GM19438 (cell line): ENCODE measurements around the gene TRIM49D2.
"Not testable (repeated sequence)": the region's sequence is repeated elsewhere in the genome, so short reads cannot be mapped to it uniquely, and the experiment has no call there.

ENCODE experiments used
- ATAC-seq: cut with Tn5 transposase; IDR thresholded peaks from one replicate; pipeline ENCODE4 v1.9.1; 2021; ENCODE audit warnings: low read depth; ENCODE audit not compliant: unreplicated experiment

Gene TRIM49D2, protein sequence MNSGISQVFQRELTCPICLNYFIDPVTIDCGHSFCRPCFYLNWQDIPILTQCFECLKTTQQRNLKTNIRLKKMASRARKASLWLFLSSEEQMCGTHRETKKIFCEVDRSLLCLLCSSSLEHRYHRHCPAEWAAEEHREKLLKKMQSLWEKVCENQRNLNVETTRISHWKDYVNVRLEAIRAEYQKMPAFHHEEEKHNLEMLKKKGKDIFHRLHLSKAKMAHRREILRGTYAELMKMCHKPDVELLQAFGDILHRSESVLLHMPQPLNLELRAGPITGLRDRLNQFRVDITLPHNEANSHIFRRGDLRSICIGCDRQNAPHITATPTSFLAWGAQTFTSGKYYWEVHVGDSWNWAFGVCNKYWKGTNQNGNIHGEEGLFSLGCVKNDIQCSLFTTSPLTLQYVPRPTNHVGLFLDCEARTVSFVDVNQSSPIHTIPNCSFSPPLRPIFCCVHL

DNA sequence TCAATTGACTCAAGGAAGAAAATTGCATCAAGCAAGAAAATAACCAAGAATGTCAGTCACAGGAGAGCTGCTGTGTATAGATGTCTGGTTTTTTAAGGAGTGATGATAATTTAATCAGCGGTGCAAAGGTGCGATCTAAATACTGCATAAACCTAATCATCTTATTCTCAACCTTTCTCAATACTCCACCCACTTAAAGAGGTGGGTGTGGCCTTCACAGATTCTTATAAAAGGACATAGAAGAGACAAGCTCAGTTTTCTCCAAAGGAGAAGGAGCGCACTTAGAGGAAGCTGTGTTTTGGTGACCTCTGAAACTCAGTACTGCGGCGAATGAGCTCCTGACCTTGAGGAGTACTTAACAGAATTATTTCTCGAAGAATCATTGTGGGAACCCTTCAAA lies at the start of gene TRIM49D2:
Gene TRIM49D2, plus strand, starts transcription at position 301 of the 400 bp plus-strand sequence. CDS start 2,698 bp downstream, outside the sequence.
- not testable (repeated sequence) for ATAC-seq

- not testable (repeated sequence) for ATAC-seq
These were observed 46.4 kb upstream of the TRIM49D2 start for GRCh38 chr11:89877511-89877910.

GRCh38 chr11:89893245-89893644 lies 30.6 kb upstream of the TRIM49D2 start:
- ATAC-seq, result not testable (repeated sequence)

DNA sequence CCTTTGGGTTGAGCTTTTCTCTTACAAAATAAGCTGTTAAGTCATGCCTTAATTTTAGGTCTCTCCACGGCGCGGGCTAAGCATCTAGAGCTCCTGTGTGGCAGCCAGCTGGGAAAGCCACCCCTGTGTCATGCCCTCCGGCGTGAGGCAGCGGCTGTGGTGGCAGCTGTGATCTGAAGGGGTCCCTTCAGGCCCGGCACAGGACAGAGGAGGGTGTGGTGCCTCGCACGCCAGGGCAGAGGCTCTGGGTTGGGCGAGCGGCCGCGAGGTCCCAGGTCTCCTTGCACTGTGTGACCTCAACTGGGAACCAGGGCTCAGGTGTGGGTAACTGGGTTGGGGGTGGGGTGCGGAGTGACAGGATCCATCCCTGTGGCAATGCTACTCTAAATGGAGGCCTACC lies 23.1 kb upstream of the TRIM49D2 start:
- ATAC-seq, result not testable (repeated sequence)

DNA sequence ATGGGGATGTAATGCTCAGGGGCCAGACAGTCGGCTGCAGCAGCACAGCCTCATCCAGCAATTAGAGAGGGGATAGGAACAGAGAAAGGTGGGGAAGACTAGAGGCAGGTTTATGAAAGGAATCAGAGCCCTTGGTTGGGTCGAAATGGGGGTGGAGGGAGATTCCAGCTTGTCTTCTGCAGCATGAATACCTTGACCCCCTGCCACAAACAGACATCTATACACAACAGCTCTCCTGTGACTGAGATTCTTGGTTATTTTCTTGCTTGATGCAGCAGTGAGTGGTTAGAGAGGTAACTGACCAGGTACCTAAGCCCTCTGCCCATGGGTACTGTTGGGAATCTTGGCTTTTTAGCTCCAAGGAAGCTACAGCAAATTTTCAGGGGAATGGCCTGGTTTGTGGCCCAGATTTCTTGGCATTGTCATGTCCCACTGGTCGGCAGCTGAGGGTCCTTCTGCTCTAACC lies 1.6 kb upstream of the TRIM49D2 start, which contains the start of gene TRIM49D1:
Gene TRIM49D1, minus strand, starts transcription at position 51 of the 466 bp plus-strand sequence. CDS start 4,535 bp downstream, outside the sequence.
- ATAC-seq, result no peak

DNA sequence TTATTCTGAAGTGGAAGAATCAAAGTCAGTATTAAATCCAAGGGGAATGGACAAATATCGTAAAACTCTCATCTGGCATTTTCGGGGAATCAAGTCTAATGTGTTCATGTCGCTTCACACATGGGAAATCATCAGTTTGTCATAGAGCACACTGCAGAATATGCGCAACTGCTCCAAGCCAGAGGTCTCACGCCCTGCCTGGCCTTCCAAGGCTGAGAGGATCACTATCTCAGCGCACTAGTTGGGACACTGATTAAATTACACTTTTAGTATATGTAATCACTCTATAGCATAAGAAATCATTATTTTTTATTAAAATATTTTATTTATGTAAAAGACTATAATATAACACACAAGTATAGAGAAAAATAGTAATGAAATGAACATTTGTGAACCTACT lies 37.0 kb downstream of the TRIM49D2 start:
- ATAC-seq, result not testable (repeated sequence)

DNA sequence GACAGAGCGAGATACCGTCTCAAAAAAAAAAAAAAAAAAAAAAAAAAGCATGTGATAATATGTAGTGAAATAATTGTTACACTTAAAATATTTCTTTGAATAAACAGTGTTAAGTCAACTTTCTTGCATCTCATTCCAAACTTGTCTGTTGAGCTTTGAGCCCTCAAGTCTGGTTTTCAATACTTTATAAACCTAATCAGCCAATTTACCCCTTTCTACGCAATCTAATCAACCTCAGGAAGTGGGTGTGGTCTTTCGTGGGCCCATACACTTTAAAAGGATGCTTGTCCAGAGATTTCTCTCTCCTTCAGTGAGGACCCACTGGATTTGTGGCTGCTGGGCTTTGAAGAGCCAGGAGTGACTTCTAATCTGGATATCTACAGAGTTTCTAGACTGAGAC lies 41.9 kb downstream of the TRIM49D2 start, which contains the start of gene TRIM64:
Gene TRIM64, plus strand, starts transcription at position 301 of the 400 bp plus-strand sequence. CDS start 2,467 bp downstream, outside the sequence.
- not testable (repeated sequence) for ATAC-seq
